Keratinocyte (primary cell): ENCODE results near the gene CCDC92.

Experiments
- CTCF ChIP-seq, 3 experiments: IDR thresholded peaks in 1 of 3; conservative IDR thresholded peaks in 1 of 3; optimal IDR thresholded peaks in 1 of 3; 2 replicates in 2 of 3; 3 replicates in 1 of 3; pipeline versions ENCODE3 to v1.5.1; 2011; ENCODE audit warnings: low read length in 3 of 3, mild to moderate bottlenecking in 3 of 3, moderate library complexity in 2 of 3, control low read depth in 1 of 3, inconsistent platforms in 1 of 3; ENCODE audit not compliant: insufficient read depth in 2 of 3; ENCODE audit errors: extremely low read depth in 1 of 3
- EZH2 ChIP-seq: IDR thresholded peaks from one replicate; pipeline ENCODE4 v1.6.1; 2012; ENCODE audit warnings: inconsistent platforms, mild to moderate bottlenecking, low read length, moderate library complexity

- TF ChIP-seq CTCF (optimal IDR thresholded peaks at IDR 0.05 in 1 of 3, IDR thresholded peaks at IDR 0.05 in 1 of 3, conservative IDR thresholded peaks at IDR 0.05 in 1 of 3; ENCODE audit: extremely low read depth in 1 of 3, insufficient read depth in 2 of 3, low read length in 3 of 3), result no peak
- no peak for TF ChIP-seq EZH2
Observed at GRCh38 chr12:123889848-123890535, 82.6 kb downstream of the CCDC92 start.
